Measurements from ENCODE around the gene MMP19. TPM values are rescaled to one million over a fixed set of nuclear protein-coding genes. Genes with fewer than 3 reads are reported as not detected.

The MMP19 gene
- total and polyA plus RNA-seq, 2 of the 4 experiments (the other 2 are of a cell fraction): 9.9 to 34.7 TPM

- no peak for TF ChIP-seq USF2 (IDR thresholded peaks at IDR 0.05; ENCODE audit: low read depth, low read length)
- no peak for TF ChIP-seq POLR2A (IDR thresholded peaks at IDR 0.05; ENCODE audit: low read depth, low read length)
- TF ChIP-seq MAZ (IDR thresholded peaks at IDR 0.05; ENCODE audit: borderline replicate concordance, low read depth, low read length): no peak
Observed at GRCh38 chr12:55891310-55891709, 48.6 kb upstream of the MMP19 start (continued).

- Histone ChIP-seq H3K14ac (replicated peaks; ENCODE audit: low read depth, low read length) (no peak overlapping the region), H4K20me1 (ENCODE audit: insufficient read depth, low read length) (no peaks in the 10 kb centered on the region), H2BK20ac (ENCODE audit: low read depth, low read length) (no peak overlapping the region), H4K8ac (ENCODE audit: low read depth in 2 of 2, low read length in 2 of 2) (no peak overlapping the region), H3K23ac (ENCODE audit: low read depth, low read length) (no peak overlapping the region), H3K27ac (ENCODE audit: insufficient read depth, low read length) (no peak overlapping the region), H3K79me1 (ENCODE audit: low read depth in 1 of 2, low read length in 2 of 2) (no peaks in the 10 kb centered on the region), H3K4me1 (ENCODE audit: control insufficient read depth, insufficient read depth, low read length) (no peaks in the 10 kb centered on the region; the same call in 1 of the 2 replicates), H3K18ac (ENCODE audit: low read depth, low read length) (no peak overlapping the region), H3K36me3 (ENCODE audit: control insufficient read depth, insufficient read depth, low read length) (no peaks in the 10 kb centered on the region), H4K5ac (ENCODE audit: low read depth, low read length) (no peak overlapping the region), H3K4me3 (ENCODE audit: insufficient read depth, low read depth, low read length) (no peak overlapping the region), H2AK9ac (replicated peaks; ENCODE audit: low read depth, low read length, poor library complexity) (no peak overlapping the region), H2AFZ (replicated peaks; ENCODE audit: low read length, poor library complexity) (no peak overlapping the region), H3K4me2 (ENCODE audit: low read depth, low read length) (no peak overlapping the region), H2BK15ac (ENCODE audit: low read depth, low read length) (no peak overlapping the region), H3K56ac (ENCODE audit: extremely low read depth, insufficient read depth, low read length) (no peak overlapping the region), H2BK5ac (ENCODE audit: low read depth, low read length, poor library complexity, severe bottlenecking) (no peak overlapping the region), H4K91ac (ENCODE audit: insufficient read depth, low read depth, low read length) (no peak overlapping the region), H2AK5ac (ENCODE audit: low read depth, low read length) (no peak overlapping the region), H2BK120ac (ENCODE audit: low read depth, low read length) (no peak overlapping the region), H3K9me1 (ENCODE audit: insufficient read depth, low read length) (no peaks in the 10 kb centered on the region), H3K9me3 (ENCODE audit: control insufficient read depth, insufficient read depth, low read length) (no peaks in the 10 kb centered on the region), H3K27me3 (ENCODE audit: control insufficient read depth, insufficient read depth, low read length) (no peaks in the 10 kb centered on the region), H3K4ac (ENCODE audit: low read depth, low read length) (no peak overlapping the region), H3K9ac (ENCODE audit: low read depth, low read length) (no peak overlapping the region)
- no CpG with 5 or more reads among the region's 1 CpG for WGBS, 2 experiments (ENCODE audit: extremely low coverage in 2 of 2, insufficient read length in 1 of 2)
- TF ChIP-seq SMC3 (IDR thresholded peaks at IDR 0.05; ENCODE audit: low read depth, low read length): no peak
- TF ChIP-seq NFE2L2 (IDR thresholded peaks at IDR 0.05; ENCODE audit: low read depth, low read length): no peak
- no peak for TF ChIP-seq USF2 (IDR thresholded peaks at IDR 0.05; ENCODE audit: low read depth, low read length)
- no peak for TF ChIP-seq BHLHE40 (IDR thresholded peaks at IDR 0.05; ENCODE audit: low read depth, low read length)
- no peak for TF ChIP-seq RCOR1 (IDR thresholded peaks at IDR 0.05; ENCODE audit: insufficient replicate concordance, low read length)
- no peak for TF ChIP-seq FOS (IDR thresholded peaks at IDR 0.05; ENCODE audit: low read depth, low read length)
- TF ChIP-seq MAZ (IDR thresholded peaks at IDR 0.05; ENCODE audit: borderline replicate concordance, low read depth, low read length): no peak
- no peak for TF ChIP-seq CEBPB (IDR thresholded peaks at IDR 0.05; ENCODE audit: low read depth, low read length)
- TF ChIP-seq MXI1 (IDR thresholded peaks at IDR 0.05; ENCODE audit: borderline replicate concordance, low read depth, low read length): no peak
- no peak for TF ChIP-seq POLR2A (IDR thresholded peaks at IDR 0.05; ENCODE audit: low read depth, low read length)
- no peak for TF ChIP-seq RAD21 (IDR thresholded peaks at IDR 0.05; ENCODE audit: low read length)
- in situ Hi-C loops (cut with MboI; ENCODE audit: low sequenced_read_pairs) (no loop called here), dilution Hi-C loops (cut with HindIII; ENCODE audit: low sequenced_read_pairs, unreplicated experiment) (no loop called here), intact Hi-C loops (cut with micrococcal nuclease) (loop anchor here (5.0 kb wide), 1 partner anchor 33 kb away; no protein-coding TSS in a partner anchor)
- DNase-seq (no peak), ATAC-seq (ENCODE audit: low read depth) (no peak)
- BruUV-seq (replicated peaks): no TSS peak
- ChIA-PET CTCF (no interaction called here), POLR2A (ENCODE audit: unreplicated experiment) (no interaction called here)
Observed at GRCh38 chr12:55885113-55885512, 42.4 kb upstream of the MMP19 start.
